Skeletal muscle tissue (tissue), 4 donors: ENCODE data around the gene ARL6IP6. TPM values are rescaled to one million over a fixed set of nuclear protein-coding genes. Genes with fewer than 3 reads are reported as not detected.
A peak's percentile ranks its signal among the peaks of the same experiment; 100 is the strongest.
"Not testable (repeated sequence)": the region's sequence is repeated elsewhere in the genome, so short reads cannot be mapped to it uniquely, and the experiment has no call there.

Experiments used
- H3K27ac ChIP-seq: one replicate; pipeline ENCODE4 v1.7.0; 2013; ENCODE audit warnings: mild to moderate bottlenecking, low read depth, low read length, inconsistent platforms
- H3K27me3 ChIP-seq, 3 donors: one replicate each; pipeline ENCODE4 v1.7.0; 2013; ENCODE audit warnings: low read length in 3 of 3; ENCODE audit not compliant: control insufficient read depth in 3 of 3, insufficient read depth in 3 of 3
- H3K36me3 ChIP-seq, 3 donors: one replicate each; pipeline ENCODE4 v1.7.0; 2013; ENCODE audit warnings: low read length in 3 of 3; ENCODE audit not compliant: control insufficient read depth in 3 of 3, insufficient read depth in 3 of 3
- H3K4me1 ChIP-seq, 3 donors: one replicate each; pipeline ENCODE4 v1.7.0; 2013; ENCODE audit warnings: low read length in 3 of 3, mild to moderate bottlenecking in 3 of 3; ENCODE audit not compliant: control insufficient read depth in 3 of 3, insufficient read depth in 3 of 3
- H3K4me3 ChIP-seq, 3 donors: one replicate each; pipeline ENCODE4 v1.7.0; 2013; ENCODE audit warnings: low read length in 3 of 3
- H3K9ac ChIP-seq, 3 donors: one replicate each; pipeline ENCODE4 v1.7.0; 2013; ENCODE audit warnings: low read length in 3 of 3, mild to moderate bottlenecking in 3 of 3, moderate library complexity in 2 of 3, low read depth in 1 of 3
- H3K9me3 ChIP-seq, 3 donors: one replicate each; pipeline ENCODE4 v1.7.0; 2013; ENCODE audit warnings: low read length in 3 of 3; ENCODE audit not compliant: control insufficient read depth in 3 of 3
- total RNA-seq: library from RNA; depleted of rRNA; stranded (reverse); fragments of >200 nt; gene quantifications from one replicate; pipeline ENCODE4 v1.2.3, GENCODE V29; 2014
- donor health status: Osteomylitis.

The ARL6IP6 gene
- total RNA-seq, 1 donor from 2014 or later: 26.1 TPM

GRCh38 chr2:152718909-152719645 is 657 bp downstream of the ARL6IP6 start:
- Histone ChIP-seq H3K27ac (peak overlapping the region; percentile 99), H3K27me3 (no peaks in the 10 kb centered on the region), H3K4me1 (peaks cover 18 to 28% (median 22%) of the 10 kb centered on the region in 3 donors), H3K36me3 (peaks cover 0 to 6% (median 3%) of the 10 kb centered on the region in 3 donors), H3K4me3 (peak overlapping the region; percentile 94 to 99 (median 97)), H3K9me3 (no peaks in the 10 kb centered on the region), H3K9ac (peak overlapping the region; percentile 95 to 100 (median 99))

- Histone ChIP-seq H3K4me1 (peaks cover 14 to 22% (median 22%) of the 10 kb centered on the region in 3 donors), H3K9ac (no peak overlapping the region), H3K9me3 (no peaks in the 10 kb centered on the region), H3K36me3 (peaks cover 0 to 3% (median 3%) of the 10 kb centered on the region in 3 donors), H3K4me3 (no peak overlapping the region), H3K27ac (no peak overlapping the region), H3K27me3 (no peaks in the 10 kb centered on the region)
Observed at GRCh38 chr2:152720794-152721193, 2.4 kb downstream of the ARL6IP6 start.

GRCh38 chr2:152722639-152723038 is 4.2 kb downstream of the ARL6IP6 start:
- not testable (repeated sequence) for H3K27ac ChIP-seq, H3K9ac ChIP-seq, H3K9me3 ChIP-seq, H3K27me3 ChIP-seq, H3K4me3 ChIP-seq, H3K36me3 ChIP-seq
- H3K4me1 ChIP-seq: peaks cover 8 to 14% (median 9%) of the 10 kb centered on the region in 3 donors

GRCh38 chr2:152723918-152724317 is 5.5 kb downstream of the ARL6IP6 start:
- Histone ChIP-seq H3K4me3 (no peak overlapping the region), H3K9me3 (no peaks in the 10 kb centered on the region), H3K27me3 (no peaks in the 10 kb centered on the region), H3K36me3 (peaks cover 0 to 3% (median 0%) of the 10 kb centered on the region in 3 donors), H3K4me1 (peaks cover 8 to 14% (median 9%) of the 10 kb centered on the region in 3 donors), H3K27ac (no peak overlapping the region), H3K9ac (no peak overlapping the region)

- Histone ChIP-seq H3K27ac (no peak overlapping the region), H3K4me1 (peaks cover 0 to 4% (median 4%) of the 10 kb centered on the region in 3 donors), H3K9me3 (no peaks in the 10 kb centered on the region), H3K4me3 (no peak overlapping the region), H3K9ac (no peak overlapping the region), H3K36me3 (no peaks in the 10 kb centered on the region), H3K27me3 (no peaks in the 10 kb centered on the region)
Observed at GRCh38 chr2:152729844-152730243, 11.4 kb downstream of the ARL6IP6 start.

DNA sequence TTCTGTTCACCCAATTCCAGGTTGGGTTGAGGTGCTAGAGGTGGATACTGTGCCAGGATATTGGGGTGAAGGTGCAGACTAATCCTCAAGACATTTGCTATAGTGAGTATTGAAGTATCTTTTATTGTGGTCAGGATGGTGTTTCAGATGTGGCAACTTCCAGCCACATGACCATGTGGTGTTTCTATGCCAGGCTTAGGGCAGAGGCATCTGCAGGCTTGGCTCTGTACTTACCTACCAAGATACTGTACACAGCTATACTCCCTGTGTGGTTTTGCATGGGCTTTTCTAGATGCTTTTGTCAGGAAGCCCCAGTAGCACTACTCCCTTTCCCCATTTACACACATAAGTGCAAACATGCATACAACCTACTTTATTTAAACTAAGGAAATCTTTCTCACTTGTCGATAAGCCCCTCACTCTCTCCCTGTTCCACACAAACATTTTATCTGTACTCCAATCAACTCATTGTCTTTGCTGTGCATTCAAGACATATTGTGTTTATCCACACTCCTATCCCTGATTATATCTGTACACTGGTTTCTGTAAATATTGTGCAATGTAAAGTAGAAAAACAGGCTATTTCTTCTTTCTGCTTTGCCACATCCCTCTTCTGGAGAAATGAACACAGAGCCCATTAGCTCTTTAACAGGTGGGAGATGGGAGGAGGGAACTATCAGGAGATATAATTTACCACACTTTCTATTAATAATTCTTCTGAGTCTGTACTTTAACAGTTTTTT is 12.3 kb downstream of the ARL6IP6 start:
- Histone ChIP-seq H3K27ac (no peak overlapping the region), H3K36me3 (peaks cover 0 to 4% (median 0%) of the 10 kb centered on the region in 3 donors), H3K9ac (peak overlapping the region in 1 of 3 donors; percentile 45), H3K4me3 (no peak overlapping the region), H3K9me3 (no peaks in the 10 kb centered on the region), H3K27me3 (no peaks in the 10 kb centered on the region), H3K4me1 (peaks cover 0 to 4% (median 4%) of the 10 kb centered on the region in 3 donors)

DNA sequence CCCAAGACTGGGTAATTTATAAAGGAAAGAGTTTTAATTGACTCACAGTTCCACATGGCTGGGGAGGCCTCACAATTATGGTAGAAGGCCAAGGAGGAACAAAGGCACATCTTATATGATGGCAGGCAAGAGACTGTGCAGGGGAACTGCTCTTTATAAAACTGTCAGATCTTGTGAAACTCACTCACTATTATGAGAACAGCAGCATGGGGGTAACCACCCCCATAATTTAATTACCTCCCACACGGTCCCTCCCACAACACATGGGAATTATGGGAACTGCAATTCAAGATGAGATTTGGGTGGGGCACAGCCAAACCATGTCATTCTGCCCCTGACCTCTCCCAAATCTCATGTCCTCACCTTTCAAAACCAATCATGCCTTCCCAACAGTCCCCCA is 19.1 kb downstream of the ARL6IP6 start:
- peaks cover 0 to 15% (median 0%) of the 10 kb centered on the region in 3 donors for H3K36me3 ChIP-seq
- H3K27ac ChIP-seq, H3K27me3 ChIP-seq, H3K9me3 ChIP-seq, H3K4me3 ChIP-seq, H3K4me1 ChIP-seq, H3K9ac ChIP-seq: not testable (repeated sequence)

DNA sequence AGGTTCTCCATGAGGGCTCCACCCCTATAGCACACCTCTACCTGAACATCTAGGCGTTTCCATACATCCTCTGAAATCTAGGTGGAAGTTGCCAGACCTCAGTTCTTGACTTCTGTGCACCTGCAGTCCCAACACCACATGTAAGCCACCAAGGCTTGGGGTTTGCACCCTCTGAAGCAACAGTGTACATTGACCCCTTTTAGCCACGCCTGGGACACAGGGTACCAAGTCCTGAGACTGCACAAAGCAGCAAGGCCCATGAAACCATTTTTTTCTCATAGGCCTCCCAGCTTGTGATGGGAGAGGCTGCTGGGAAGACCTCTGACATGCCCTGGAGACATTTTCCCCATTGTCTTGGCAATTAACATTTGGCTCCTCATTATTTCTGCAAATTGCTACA is 20.0 kb downstream of the ARL6IP6 start:
- Histone ChIP-seq H3K36me3 (peaks cover 0 to 15% (median 0%) of the 10 kb centered on the region in 3 donors), H3K9me3 (no peaks in the 10 kb centered on the region), H3K27ac (no peak overlapping the region), H3K27me3 (no peaks in the 10 kb centered on the region), H3K9ac (no peak overlapping the region), H3K4me1 (no peaks in the 10 kb centered on the region), H3K4me3 (no peak overlapping the region)

GRCh38 chr2:152739705-152740104 is 21.3 kb downstream of the ARL6IP6 start:
- H3K4me1 ChIP-seq, H3K4me3 ChIP-seq, H3K9me3 ChIP-seq, H3K27ac ChIP-seq, H3K27me3 ChIP-seq, H3K9ac ChIP-seq: not testable (repeated sequence)
- H3K36me3 ChIP-seq: peaks cover 0 to 15% (median 0%) of the 10 kb centered on the region in 3 donors

GRCh38 chr2:152740743-152741328 is 22.4 kb downstream of the ARL6IP6 start:
- peaks cover 0 to 10% (median 0%) of the 10 kb centered on the region in 3 donors for H3K36me3 ChIP-seq
- no peak overlapping the region for H3K9ac ChIP-seq
- H3K27ac ChIP-seq: no peak overlapping the region
- H3K27me3 ChIP-seq: no peaks in the 10 kb centered on the region
- no peak overlapping the region for H3K4me3 ChIP-seq
- H3K4me1 ChIP-seq: no peaks in the 10 kb centered on the region
- H3K9me3 ChIP-seq: no peaks in the 10 kb centered on the region
